GM20431 (cell line): ENCODE measurements around the gene EVI5.

ENCODE experiments used
- in situ Hi-C: fragments of 300-500 bp; cut with MseI, MboI; formaldehyde crosslinking; loops from one replicate; pipeline ENCODE4 v1.15.0; 2020; ENCODE audit warnings: low sequenced_read_pairs; ENCODE audit not compliant: unreplicated experiment

EVI5 gene

DNA sequence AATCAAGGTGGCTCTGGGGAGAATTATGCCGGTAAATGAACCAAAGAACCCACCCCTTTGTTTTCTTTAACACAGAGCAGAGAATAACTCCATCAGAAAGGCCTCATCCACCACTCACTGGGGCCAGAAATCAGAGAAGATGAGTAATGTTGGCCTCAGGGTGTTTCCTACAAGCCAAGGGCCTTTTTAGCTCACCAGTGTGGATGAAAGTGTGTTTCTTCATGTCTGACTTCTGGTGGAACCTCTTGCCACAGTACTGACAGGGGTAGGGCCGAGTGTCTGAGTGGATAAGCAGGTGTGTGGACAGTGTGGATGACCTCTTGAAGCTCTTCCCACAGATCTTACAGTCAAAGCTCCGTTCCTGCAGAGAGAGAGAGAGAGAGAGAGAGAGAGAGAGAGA lies 306.5 kb downstream of the EVI5 start:
- in situ Hi-C loops, result no loop called here

- in situ Hi-C loops, result no loop called here
Observed at GRCh38 chr1:92476071-92476631, 308.8 kb downstream of the EVI5 start.

GRCh38 chr1:92475029-92475428 lies 309.9 kb downstream of the EVI5 start:
- in situ Hi-C loops, result no loop called here

GRCh38 chr1:92473781-92474495 lies 311.0 kb downstream of the EVI5 start:
- in situ Hi-C loops, result no loop called here

DNA sequence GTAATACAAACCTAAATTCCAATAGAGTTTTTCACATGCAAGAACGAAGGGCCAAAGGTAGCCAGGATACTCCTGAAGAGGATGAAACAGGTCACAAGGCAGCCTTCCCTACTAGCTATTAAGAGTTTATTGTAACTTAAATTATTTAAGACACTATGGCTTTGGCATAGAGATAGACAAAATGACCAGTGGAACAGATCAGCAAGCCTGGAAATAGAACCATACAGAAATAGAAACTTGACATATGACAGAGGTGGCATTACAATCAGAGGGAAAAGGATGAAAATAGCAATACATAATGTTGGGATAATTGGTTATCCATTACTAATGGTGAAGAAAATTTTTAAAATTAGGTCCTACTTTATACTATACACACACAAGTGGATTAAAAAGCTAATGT lies 314.7 kb downstream of the EVI5 start:
- in situ Hi-C loops, result no loop called here

- in situ Hi-C loops, result no loop called here
Observed at GRCh38 chr1:92466683-92467352, 318.1 kb downstream of the EVI5 start.

DNA sequence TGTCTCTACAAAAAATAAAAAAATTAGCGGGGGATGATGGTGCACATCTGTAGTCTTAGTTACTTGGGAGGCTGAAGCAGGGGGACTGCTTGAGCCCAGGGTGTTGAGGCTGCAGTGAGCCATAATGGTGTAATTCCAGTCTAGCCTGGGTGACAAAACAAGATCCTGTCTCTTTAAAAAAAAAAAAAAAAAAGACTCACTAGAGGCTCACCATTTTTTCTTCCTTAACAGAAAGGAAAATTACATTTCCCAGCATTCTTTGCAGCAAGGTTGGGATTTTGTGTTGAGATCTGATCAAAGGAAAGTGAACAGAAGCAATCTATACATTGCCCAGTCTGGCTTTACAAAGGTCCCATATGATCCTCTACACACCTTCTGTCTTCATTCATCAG lies 319.7 kb downstream of the EVI5 start:
- in situ Hi-C loops, result no loop called here

DNA sequence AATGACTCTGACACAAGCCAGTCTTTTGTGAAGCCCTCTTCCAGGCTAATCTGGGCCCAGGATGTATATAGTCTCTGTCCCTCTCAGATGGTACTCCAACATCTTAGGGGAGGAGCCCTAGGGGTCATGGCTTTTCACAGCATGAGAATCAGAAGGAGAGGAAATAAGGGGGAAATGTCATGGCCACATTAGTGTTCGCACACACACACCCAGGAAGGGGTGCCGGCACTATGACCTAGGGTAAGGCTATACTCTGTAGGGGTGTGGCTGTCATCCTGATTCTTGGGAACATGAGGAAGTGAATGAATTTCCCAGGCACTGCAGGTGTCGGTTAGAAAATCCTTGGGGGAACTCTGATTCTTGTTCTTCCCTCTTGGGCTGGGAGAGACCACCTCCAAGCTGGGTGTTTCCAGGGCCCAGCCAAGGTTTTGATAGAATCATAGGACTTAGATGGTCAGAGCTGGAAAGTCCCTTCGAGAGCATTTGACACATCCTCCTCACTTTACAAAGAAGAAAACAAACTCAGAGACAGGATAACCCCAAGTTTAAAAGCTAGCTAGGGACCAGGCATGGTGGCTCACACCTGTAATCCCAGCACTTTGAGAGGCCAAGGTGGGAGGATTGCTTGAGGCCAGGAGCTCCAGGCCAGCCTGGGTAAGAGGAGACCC lies 320.2 kb downstream of the EVI5 start:
- in situ Hi-C loops, result no loop called here

DNA sequence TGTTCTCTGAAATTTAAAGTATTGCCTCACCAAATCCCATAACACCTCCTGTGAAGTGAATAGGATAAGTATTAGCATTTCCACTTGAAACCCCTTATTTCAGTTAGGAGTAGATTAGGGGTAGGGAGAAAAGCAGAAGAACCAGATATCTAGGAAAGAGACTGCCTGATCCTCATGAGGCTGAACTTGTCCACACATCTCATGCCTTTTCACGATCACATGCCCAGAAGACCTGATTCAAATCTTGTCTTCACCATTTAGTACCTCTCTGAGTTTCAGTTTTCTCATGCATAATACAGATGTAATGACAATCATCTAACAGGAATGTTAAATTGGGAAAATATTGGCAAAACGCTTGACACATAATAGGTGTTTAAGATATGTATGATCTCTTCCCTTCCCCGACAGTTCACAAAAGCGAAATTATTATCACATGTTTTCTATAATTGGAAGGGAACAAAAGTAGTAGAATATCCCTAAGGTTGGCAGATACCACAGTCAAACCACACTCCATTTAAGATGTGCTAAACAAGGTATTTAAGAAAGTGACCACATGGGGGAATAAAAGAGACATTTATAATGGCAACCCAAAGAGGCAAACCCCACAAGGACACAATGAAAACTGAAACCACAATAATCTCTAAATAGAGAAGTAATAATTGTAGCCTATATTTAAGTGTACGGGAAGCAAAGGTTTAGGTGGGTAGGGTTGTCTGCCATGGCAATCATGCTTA lies 323.4 kb downstream of the EVI5 start:
- in situ Hi-C loops, result no loop called here

DNA sequence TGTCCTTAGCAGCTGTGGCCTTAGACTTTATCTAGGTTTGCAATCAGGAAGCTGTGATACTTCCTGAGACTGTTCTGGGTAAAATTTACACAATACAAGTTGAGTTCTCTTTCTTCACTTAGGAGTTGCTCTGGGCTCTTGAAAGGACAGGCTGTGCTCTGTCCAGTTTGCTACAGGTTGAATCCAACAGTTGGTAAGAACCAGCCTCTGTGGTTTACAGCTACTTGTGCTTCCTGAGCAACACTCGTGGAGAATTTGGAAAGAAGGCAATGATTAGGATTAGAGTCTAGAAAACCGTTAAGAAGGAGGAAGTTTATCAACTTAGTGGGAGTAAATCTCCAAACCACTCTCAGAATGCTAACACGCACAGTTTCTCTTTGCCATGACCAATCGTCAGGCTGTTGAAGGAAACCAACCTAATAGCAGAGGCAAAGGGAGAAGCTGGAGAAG lies 325.0 kb downstream of the EVI5 start:
- in situ Hi-C loops, result no loop called here
